H9 (cell line): ENCODE data around the gene IVNS1ABP. TPM values are rescaled to one million over a fixed set of nuclear protein-coding genes. Genes with fewer than 3 reads are reported as not detected.
"Not testable (repeated sequence)": the region's sequence is repeated elsewhere in the genome, so short reads cannot be mapped to it uniquely, and the experiment has no call there.

Experiments
- DNase-seq: peaks from one replicate; pipeline ENCODE4 v3.0.0-alpha.2; 2017
- H2AFZ ChIP-seq: one replicate; pipeline ENCODE4 v1.6.1; 2013; ENCODE audit warnings: mild to moderate bottlenecking, low read length, control low read depth, moderate library complexity
- H2AK5ac ChIP-seq: 2 replicates; pipeline ENCODE4 v1.6.1; 2013; ENCODE audit warnings: low read length, control low read depth, mixed read lengths; ENCODE audit not compliant: insufficient read length
- H2BK120ac ChIP-seq: one replicate; pipeline ENCODE4 v1.6.1; 2013; ENCODE audit warnings: low read depth, mild to moderate bottlenecking, low read length, control low read depth, inconsistent platforms; ENCODE audit not compliant: poor library complexity, severe bottlenecking
- H2BK12ac ChIP-seq: 2 replicates; pipeline ENCODE4 v1.6.1; 2013; ENCODE audit warnings: low read length, control low read depth, mixed read lengths, low read depth; ENCODE audit not compliant: insufficient read length
- H2BK15ac ChIP-seq: 2 replicates; pipeline ENCODE4 v1.6.1; 2013; ENCODE audit warnings: low read depth, low read length, control low read depth
- H2BK20ac ChIP-seq: one replicate; pipeline ENCODE4 v1.6.1; 2013; ENCODE audit warnings: low read depth, mild to moderate bottlenecking, low read length, control low read depth, inconsistent platforms; ENCODE audit not compliant: poor library complexity, severe bottlenecking
- H2BK5ac ChIP-seq: 2 replicates; pipeline ENCODE4 v1.6.1; 2013; ENCODE audit warnings: low read length, control low read depth, mixed read lengths; ENCODE audit not compliant: insufficient read length
- H3K14ac ChIP-seq: 2 replicates; pipeline ENCODE4 v1.6.1; 2013; ENCODE audit warnings: low read length, control low read depth; ENCODE audit not compliant: insufficient read depth
- H3K18ac ChIP-seq: 2 replicates; pipeline ENCODE4 v1.6.1; 2013; ENCODE audit warnings: low read depth, mild to moderate bottlenecking, mixed read lengths, low read length, control low read depth; ENCODE audit not compliant: insufficient read length
- H3K23ac ChIP-seq: 2 replicates; pipeline ENCODE4 v1.6.1; 2013; ENCODE audit warnings: low read length, control low read depth, mixed read lengths, low read depth; ENCODE audit not compliant: insufficient read length
- H3K23me2 ChIP-seq: 2 replicates; pipeline ENCODE4 v1.6.1; 2013; ENCODE audit warnings: low read depth, mild to moderate bottlenecking, mixed read lengths, low read length, control low read depth; ENCODE audit not compliant: insufficient read length, poor library complexity, severe bottlenecking
- H3K27ac ChIP-seq: 2 replicates; pipeline ENCODE4 v1.5.1; 2013; ENCODE audit warnings: low read length, control low read depth, mixed read lengths, low read depth; ENCODE audit not compliant: insufficient read length
- H3K27me3 ChIP-seq: 2 replicates; pipeline ENCODE4 v1.6.1; 2013; ENCODE audit warnings: low read length, control low read depth, inconsistent platforms; ENCODE audit not compliant: insufficient read depth
- H3K4ac ChIP-seq: 2 replicates; pipeline ENCODE4 v1.6.1; 2013; ENCODE audit warnings: low read depth, mild to moderate bottlenecking, control low read depth, inconsistent platforms, low read length, moderate library complexity
- H3K4me1 ChIP-seq: 2 replicates; pipeline ENCODE4 v1.6.1; 2013; ENCODE audit warnings: low read length, control low read depth, inconsistent platforms; ENCODE audit not compliant: insufficient read depth
- H3K4me2 ChIP-seq: 2 replicates; pipeline ENCODE4 v1.6.1; 2013; ENCODE audit warnings: low read length, control low read depth, mixed read lengths; ENCODE audit not compliant: insufficient read length, insufficient read depth
- H3K56ac ChIP-seq: 2 replicates; pipeline ENCODE4 v1.6.1; 2013; ENCODE audit warnings: low read depth, mild to moderate bottlenecking, mixed read lengths, low read length, control low read depth; ENCODE audit not compliant: insufficient read length
- H3K79me1 ChIP-seq: 2 replicates; pipeline ENCODE4 v1.6.1; 2013; ENCODE audit warnings: low read depth, mild to moderate bottlenecking, moderate library complexity, low read length, control low read depth, inconsistent platforms; ENCODE audit not compliant: insufficient read depth, poor library complexity, severe bottlenecking
- H3K79me2 ChIP-seq: 2 replicates; pipeline ENCODE4 v1.6.1; 2013; ENCODE audit warnings: low read length, control low read depth, inconsistent platforms; ENCODE audit not compliant: insufficient read depth
- H3K9ac ChIP-seq: 2 replicates; pipeline ENCODE4 v1.6.1; 2013; ENCODE audit warnings: low read length, control low read depth, mixed read lengths; ENCODE audit not compliant: insufficient read length; ENCODE audit errors: extremely low read depth
- H3K9me3 ChIP-seq: one replicate; pipeline ENCODE4 v1.6.1; 2013; ENCODE audit warnings: low read depth, low read length, inconsistent platforms; ENCODE audit not compliant: control insufficient read depth
- H3T11ph ChIP-seq: one replicate; pipeline ENCODE4 v1.6.1; 2013; ENCODE audit warnings: mild to moderate bottlenecking, low read length, control low read depth, inconsistent platforms
- H4K20me1 ChIP-seq: one replicate; pipeline ENCODE4 v1.6.1; 2013; ENCODE audit not compliant: control insufficient read depth, insufficient read length, insufficient read depth
- H4K5ac ChIP-seq: 2 replicates; pipeline ENCODE4 v1.6.1; 2013; ENCODE audit warnings: low read depth, mild to moderate bottlenecking, mixed read lengths, low read length, control low read depth; ENCODE audit not compliant: insufficient read length
- H4K8ac ChIP-seq: replicated peaks from 2 replicates; pipeline ENCODE4 v1.6.1; 2013; ENCODE audit warnings: low read length, control low read depth, mixed read lengths, low read depth; ENCODE audit not compliant: insufficient read length
- H4K91ac ChIP-seq: 2 replicates; pipeline ENCODE4 v1.6.1; 2013; ENCODE audit warnings: low read depth, mild to moderate bottlenecking, moderate library complexity, mixed read lengths, low read length, control low read depth; ENCODE audit not compliant: insufficient read length
- H3K27ac Mint-ChIP-seq, 3 experiments: 2 replicates in 2 of 3; 3 replicates in 1 of 3; pipeline ENCODE4 v1.8.0; 2020 to 2021; ENCODE audit warnings: mixed read lengths in 3 of 3, mild to moderate bottlenecking in 1 of 3, moderate library complexity in 1 of 3
- H3K27me3 Mint-ChIP-seq: 2 replicates; pipeline ENCODE4 v1.8.0; 2021; ENCODE audit warnings: low read depth, mild to moderate bottlenecking, moderate library complexity, mixed read lengths
- H3K36me3 Mint-ChIP-seq, 3 experiments: 2 replicates in 2 of 3; 3 replicates in 1 of 3; pipeline ENCODE4 v1.8.0; 2020 to 2021; ENCODE audit warnings: low read depth in 3 of 3, mixed read lengths in 3 of 3; ENCODE audit not compliant: insufficient read depth in 1 of 3
- H3K4me1 Mint-ChIP-seq, 2 experiments: 2 replicates each; pipeline ENCODE4 v1.8.0; 2020; ENCODE audit warnings: mixed read lengths in 2 of 2
- H3K4me3 Mint-ChIP-seq, 2 experiments: 2 replicates in 1 of 2; 3 replicates in 1 of 2; pipeline ENCODE4 v1.8.0; 2020 to 2021; ENCODE audit warnings: mild to moderate bottlenecking in 2 of 2, mixed read lengths in 2 of 2, moderate library complexity in 1 of 2
- H3K9me3 Mint-ChIP-seq, 2 experiments: 2 replicates in 1 of 2; 3 replicates in 1 of 2; pipeline ENCODE4 v1.8.0; 2020; ENCODE audit warnings: mild to moderate bottlenecking in 2 of 2, mixed read lengths in 2 of 2, moderate library complexity in 1 of 2
- CTCF ChIP-seq: fragments of 200-600 bp; sonication (generic); conservative IDR thresholded peaks from 3 replicates; pipeline ENCODE4 v1.8.0; 2021; ENCODE audit warnings: antibody characterized with exemption, mild to moderate bottlenecking
- WGBS: extraction: QIAGEN DNeasy Blood & Tissue Kit; methylation state at CpG from one replicate; pipeline ENCODE4 v1.1.7; 2013; ENCODE audit warnings: missing lambda C conversion rate, low lambda C conversion rate, mixed read lengths; ENCODE audit not compliant: insufficient read length; ENCODE audit errors: extremely low coverage; 5-methylcytosine and 5-hydroxymethylcytosine counted together
- total RNA-seq: library from RNA; stranded (reverse); gene quantifications from 2 replicates; pipeline ENCODE4 v1.2.1, GENCODE V29; 2021

IVNS1ABP gene
- total RNA-seq, 1 experiment from 2014 or later: 110 TPM

- Mint-ChIP-seq H3K27me3 (no peaks in the 10 kb centered on the region; the same call in 1 of the 2 replicates), H3K4me1 (peaks cover 6 to 12% of the 10 kb centered on the region in 2 experiments), H3K9me3 (peaks cover 2 to 12% of the 10 kb centered on the region in 2 experiments; a peak in 3 of 5 replicates), H3K36me3 (peaks cover 2 to 11% (median 4%) of the 10 kb centered on the region in 3 experiments; a peak in 4 of 7 replicates), H3K27ac (no peak overlapping the region), H3K4me3 (no peak overlapping the region)
- Histone ChIP-seq H3K9me3 (no peaks in the 10 kb centered on the region), H3T11ph (no peak overlapping the region), H3K14ac (no peak overlapping the region), H3K9ac (no peak overlapping the region), H4K91ac (no peak overlapping the region), H3K4me1 (no peaks in the 10 kb centered on the region; the same call in 1 of the 2 replicates), H3K4ac (no peak overlapping the region), H3K18ac (no peak overlapping the region), H3K56ac (no peak overlapping the region), H3K4me2 (no peak overlapping the region), H4K20me1 (no peaks in the 10 kb centered on the region), H3K23ac (no peak overlapping the region), H3K27ac (no peak overlapping the region), H2AFZ (no peak overlapping the region), H3K79me2 (no peaks in the 10 kb centered on the region), H2BK15ac (no peak overlapping the region), H2BK5ac (no peak overlapping the region), H4K5ac (no peak overlapping the region), H3K23me2 (no peaks in the 10 kb centered on the region), H4K8ac (no peak overlapping the region), H2BK12ac (no peak overlapping the region), H3K79me1 (no peaks in the 10 kb centered on the region), H2BK20ac (no peak overlapping the region), H2AK5ac (no peak overlapping the region), H2BK120ac (no peak overlapping the region), H3K27me3 (no peaks in the 10 kb centered on the region)
- TF ChIP-seq CTCF: no peak
- no peak for DNase-seq
- no CpG with 5 or more reads among the region's 3 CpGs for WGBS
Measured at GRCh38 chr1:185365951-185366350, 48.9 kb upstream of the IVNS1ABP start.

- not testable (repeated sequence) for H2AFZ ChIP-seq, H2BK5ac ChIP-seq, H3K23me2 ChIP-seq, H3K4me2 ChIP-seq, H2AK5ac ChIP-seq, H3K27ac Mint-ChIP-seq, H3K79me2 ChIP-seq, H3K4me3 Mint-ChIP-seq, H2BK20ac ChIP-seq, H3T11ph ChIP-seq, H3K27ac ChIP-seq, H3K4ac ChIP-seq, H3K4me1 ChIP-seq, H4K8ac ChIP-seq, H2BK15ac ChIP-seq, H4K20me1 ChIP-seq, H3K79me1 ChIP-seq, H2BK12ac ChIP-seq, H3K27me3 Mint-ChIP-seq, H3K9ac ChIP-seq, DNase-seq, H3K27me3 ChIP-seq, H3K56ac ChIP-seq, H4K5ac ChIP-seq, H3K14ac ChIP-seq, H4K91ac ChIP-seq, H3K9me3 ChIP-seq, H2BK120ac ChIP-seq, H3K23ac ChIP-seq, H3K18ac ChIP-seq
- H3K9me3 Mint-ChIP-seq: peaks cover 2 to 12% of the 10 kb centered on the region in 2 experiments; a peak in 3 of 5 replicates
- peaks cover 2 to 11% (median 4%) of the 10 kb centered on the region in 3 experiments; a peak in 4 of 7 replicates for H3K36me3 Mint-ChIP-seq
- WGBS: no CpG with 5 or more reads among the region's 3 CpGs
- peaks cover 6 to 12% of the 10 kb centered on the region in 2 experiments for H3K4me1 Mint-ChIP-seq
Measured at GRCh38 chr1:185364528-185364927, 47.5 kb upstream of the IVNS1ABP start.
